Measurements from ENCODE around the gene ADAM33.

DNA sequence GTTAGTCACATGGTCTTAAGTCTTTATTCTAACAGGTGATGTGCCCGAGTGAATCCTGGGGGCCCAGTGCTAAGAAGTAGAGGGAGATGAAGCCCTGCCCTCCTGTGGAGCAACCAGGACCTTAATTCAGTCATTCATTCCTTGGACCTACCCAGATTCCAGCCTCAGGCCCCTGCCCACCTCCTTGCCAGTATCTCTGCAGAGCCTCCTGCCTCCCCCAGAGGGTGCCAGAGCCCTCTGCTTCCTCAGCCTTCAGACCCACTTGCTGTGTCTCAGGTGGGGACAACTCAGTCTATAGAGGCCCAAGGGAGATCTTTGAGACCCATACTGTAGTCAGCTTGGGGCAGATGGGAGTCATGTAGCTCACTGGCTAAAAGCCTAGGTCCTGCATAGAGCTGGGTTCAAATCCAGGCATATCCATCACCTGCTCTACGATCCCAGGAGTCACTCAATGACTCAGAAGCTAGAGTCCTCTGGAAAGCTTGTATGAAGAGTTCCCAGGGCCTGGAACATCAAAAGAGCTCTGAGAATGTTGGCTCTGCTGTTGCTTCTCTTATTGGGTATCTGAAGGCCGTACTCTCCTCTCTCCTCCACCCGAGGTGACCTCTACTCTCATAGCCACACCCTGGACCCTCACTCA lies 34.5 kb upstream of the ADAM33 start:
- TF ChIP-seq PKNOX1 (IDR thresholded peaks at IDR 0.05) (no peak), SUZ12 (IDR thresholded peaks at IDR 0.05) (no peak), ZNF384 (IDR thresholded peaks at IDR 0.05) (no peak), FOXM1 (IDR thresholded peaks at IDR 0.05; ENCODE audit: borderline replicate concordance) (no peak), BHLHE40 (IDR thresholded peaks at IDR 0.05; ENCODE audit: borderline replicate concordance) (no peak), SP1 (IDR thresholded peaks at IDR 0.05) (no peak), ARNT (IDR thresholded peaks at IDR 0.05) (no peak), HDGF (IDR thresholded peaks at IDR 0.05; ENCODE audit: borderline replicate concordance) (no peak)

Measured in HEK293T (cell line).